Measurements from ENCODE around the gene TRIM28. TPM values are rescaled to one million over a fixed set of nuclear protein-coding genes. Genes with fewer than 3 reads are reported as not detected.

TRIM28 gene
- total and polyA plus RNA-seq, 2 donors (not counting 3 experiments of a cell fraction or from before 2014, with no cell fraction given), result 429 to 521 TPM

- peak overlapping the region; percentile 22 for H3K4me2 ChIP-seq (ENCODE audit: insufficient read depth, low read length)
- TSS peak; percentile 17 for BruUV-seq (replicated peaks)
- H2AFZ ChIP-seq (ENCODE audit: low read depth, low read length), result no peak overlapping the region
- peaks cover 23% of the 10 kb centered on the region for H3K4me1 ChIP-seq (ENCODE audit: control insufficient read depth, extremely low read depth, insufficient read depth, low read length)
- intact Hi-C loops (cut with micrococcal nuclease) (loop anchor here (1.0 to 2.0 kb wide), 9 partner anchors 19 to 299 kb away; partner anchors contain the start of genes CHMP2A, TRIM28 and ZNF544), dilution Hi-C loops (cut with MboI; ENCODE audit: extremely low pct_ligation_motif_present, low sequenced_read_pairs) (no loop called here)
- DNase-seq (ENCODE audit: low read depth, low spot score) (no peak), FAIRE-seq (no peak)
- no peaks in the 10 kb centered on the region for H3K27me3 ChIP-seq (ENCODE audit: control insufficient read depth in 2 of 2, insufficient read depth in 2 of 2, low read length in 2 of 2)
- ChIA-PET CTCF (interaction anchor here (0.7 to 4.6 kb wide), 20 partner anchors 10 to 136 kb away, joined by 3 to 111 read pairs (median 6); partner anchors contain the start of genes CHMP2A, MZF1, TRIM28 and UBE2M), POLR2A (interaction anchor here (2.6 to 3.4 kb wide), 2 partner anchors 25 to 57 kb away, joined by 17 to 20 read pairs; partner anchors contain the start of gene TRIM28)
- H3K9me1 ChIP-seq (replicated peaks; ENCODE audit: control insufficient read depth, extremely low read depth, insufficient read depth, low read length), result no peaks in the 10 kb centered on the region
- no peaks in the 10 kb centered on the region for H4K20me1 ChIP-seq (replicated peaks; ENCODE audit: control insufficient read depth, extremely low read depth, insufficient read depth, low read length)
- H3K27ac ChIP-seq (ENCODE audit: insufficient read depth, low read depth, low read length), result peak overlapping the region; percentile 69
- no peaks in the 10 kb centered on the region for H3K9me3 ChIP-seq (replicated peaks; ENCODE audit: control insufficient read depth, insufficient read depth, low read length)
- H3K79me2 ChIP-seq (ENCODE audit: control insufficient read depth, insufficient read depth, low read length), result peaks cover 36% of the 10 kb centered on the region
- H3K9ac ChIP-seq (replicated peaks; ENCODE audit: extremely low read depth, insufficient read depth, low read length), result peak overlapping the region; percentile 91
- peak overlapping the region; percentile 67 to 83 (median 73) for H3K4me3 ChIP-seq (replicated peaks in 1 of 3; ENCODE audit: insufficient read depth in 1 of 3, low read depth in 1 of 3, low read length in 3 of 3)
- peaks cover 0 to 11% of the 10 kb centered on the region in 2 experiments for H3K36me3 ChIP-seq (ENCODE audit: control insufficient read depth in 2 of 2, extremely low read depth in 1 of 2, insufficient read depth in 2 of 2, low read length in 2 of 2)
- no peak for TF ChIP-seq JUN (IDR thresholded peaks at IDR 0.05; ENCODE audit: borderline replicate concordance, insufficient read depth, insufficient read length, low read depth)
- TF ChIP-seq FOS (IDR thresholded peaks at IDR 0.05; ENCODE audit: borderline replicate concordance, insufficient read depth, low read length), result no peak
- no peak for TF ChIP-seq POLR2AphosphoS5 (IDR thresholded peaks at IDR 0.05; ENCODE audit: insufficient read depth, low read depth, low read length)
- TF ChIP-seq POLR2A (IDR thresholded peaks at IDR 0.05; ENCODE audit: low read depth, low read length), result no peak
- no peak for TF ChIP-seq GATA2 (IDR thresholded peaks at IDR 0.05; ENCODE audit: insufficient read depth, insufficient read length, low read depth, low read length)
- TF ChIP-seq MYC (IDR thresholded peaks at IDR 0.05; ENCODE audit: low read depth, low read length), result no peak
- TF ChIP-seq MAX (IDR thresholded peaks at IDR 0.05; ENCODE audit: insufficient read depth, insufficient read length), result no peak
- no peak for TF ChIP-seq CTCF (IDR thresholded peaks at IDR 0.05; ENCODE audit: extremely low read depth in 1 of 2, insufficient read depth in 1 of 2, low read depth in 1 of 2, low read length in 2 of 2)
- no peak for TF ChIP-seq EZH2 (IDR thresholded peaks at IDR 0.05; ENCODE audit: borderline replicate concordance, low read depth, low read length, severe bottlenecking)
These were observed 25.4 kb upstream of the TRIM28 start for GRCh38 chr19:58518256-58519086.
